NT2/D1 (cell line): ENCODE data around the gene SSR3.

ENCODE experiments used
- YY1 ChIP-seq: IDR thresholded peaks from 2 replicates; pipeline ENCODE4 v1.6.1; 2011; ENCODE audit not compliant: insufficient read length, insufficient read depth
- ZNF274 ChIP-seq: IDR thresholded peaks from 2 replicates; pipeline ENCODE4 v1.6.1; 2011; ENCODE audit warnings: mild to moderate bottlenecking, low read depth, low read length

DNA sequence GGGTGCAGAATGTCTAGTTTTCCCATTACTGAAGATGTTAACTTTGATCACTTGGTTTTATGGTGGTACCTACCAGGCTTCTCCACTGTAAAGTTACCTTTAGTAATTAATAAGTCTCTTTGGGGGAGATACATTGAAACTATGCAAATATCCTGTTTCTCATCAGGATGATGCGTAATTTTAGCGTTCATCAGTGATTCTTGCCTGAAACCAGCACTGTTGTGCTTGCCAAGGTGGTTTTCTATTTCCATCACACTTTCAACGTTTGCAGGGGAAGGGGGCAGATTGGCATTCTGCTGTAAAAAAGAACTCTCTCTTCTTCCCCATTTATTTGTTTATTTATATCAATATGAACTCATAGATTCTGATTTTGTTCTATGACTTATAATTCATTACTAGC is 61.0 kb downstream of the SSR3 start:
- no peak for TF ChIP-seq YY1
- no peak for TF ChIP-seq ZNF274
